Right atrium auricular region (tissue), 2 donors: ENCODE data around the gene BSN. TPM values are rescaled to one million over a fixed set of nuclear protein-coding genes. Genes with fewer than 3 reads are reported as not detected.

Experiments
- DNase-seq: peaks from one replicate; pipeline ENCODE4 v3.0.0-alpha.2; 2019; ENCODE audit warnings: low spot score
- H3K27ac ChIP-seq, 2 donors: fragments of 200-600 bp; sonication (generic); 1 replicate in 1 of 2; 2 replicates in 1 of 2; pipeline ENCODE4 v1.5.1; 2016 to 2019
- H3K27me3 ChIP-seq, 2 donors: fragments of 200-600 bp; sonication (generic); one replicate each; pipeline versions ENCODE4 v1.5.1 to v1.6.0; 2017 to 2019
- H3K36me3 ChIP-seq: fragments of 200-600 bp; sonication (generic); one replicate; pipeline ENCODE4 v1.5.1; 2016
- H3K4me1 ChIP-seq, 2 donors: fragments of 200-600 bp; sonication (generic); one replicate each; pipeline versions ENCODE4 v1.5.1 to v1.6.0; 2017 to 2019
- H3K4me3 ChIP-seq, 2 donors: fragments of 200-600 bp; sonication (generic); 1 replicate in 1 of 2; 2 replicates in 1 of 2; pipeline ENCODE4 v1.5.1; 2017 to 2019; ENCODE audit warnings: mild to moderate bottlenecking in 1 of 2, moderate library complexity in 1 of 2
- H3K9me3 ChIP-seq, 2 donors: fragments of 200-600 bp; sonication (generic); one replicate each; pipeline ENCODE4 v1.5.1; 2019
- CTCF ChIP-seq, 2 donors: fragments of 200-600 bp; sonication (generic); IDR thresholded peaks; one replicate each; pipeline ENCODE4 v1.5.1; 2019; ENCODE audit warnings: antibody characterized with exemption in 2 of 2
- total RNA-seq, 2 donors: library from RNA; depleted of rRNA; stranded (reverse); fragments of >200 nt; gene quantifications; one replicate each; pipeline ENCODE4 v1.1.0, GENCODE V29; 2016

BSN gene
- total RNA-seq, 2 donors from 2014 or later: 0.41 to 0.63 TPM

GRCh38 chr3:49667701-49668413 lies 113.6 kb downstream of the BSN start:
- no peak for TF ChIP-seq CTCF (IDR thresholded peaks at IDR 0.05)
- Histone ChIP-seq H3K36me3 (no peaks in the 10 kb centered on the region), H3K27me3 (no peaks in the 10 kb centered on the region), H3K4me3 (no peak overlapping the region), H3K9me3 (no peaks in the 10 kb centered on the region), H3K27ac (no peak overlapping the region), H3K4me1 (no peaks in the 10 kb centered on the region)
- DNase-seq: no peak

- no peak for TF ChIP-seq CTCF (IDR thresholded peaks at IDR 0.05)
- Histone ChIP-seq H3K36me3 (no peaks in the 10 kb centered on the region), H3K9me3 (no peaks in the 10 kb centered on the region), H3K27ac (no peak overlapping the region), H3K4me1 (peaks cover 0 to 4% of the 10 kb centered on the region in 2 donors), H3K4me3 (no peak overlapping the region), H3K27me3 (no peaks in the 10 kb centered on the region)
- DNase-seq: no peak
These were observed 114.1 kb downstream of the BSN start for GRCh38 chr3:49668414-49668797.

- no peak for DNase-seq
- Histone ChIP-seq H3K4me3 (no peak overlapping the region), H3K27me3 (no peaks in the 10 kb centered on the region), H3K36me3 (no peaks in the 10 kb centered on the region), H3K27ac (no peak overlapping the region), H3K9me3 (no peaks in the 10 kb centered on the region), H3K4me1 (peaks cover 0 to 6% of the 10 kb centered on the region in 2 donors)
- no peak for TF ChIP-seq CTCF (IDR thresholded peaks at IDR 0.05)
These were observed 114.6 kb downstream of the BSN start for GRCh38 chr3:49668861-49669260.

GRCh38 chr3:49669352-49669751 lies 115.1 kb downstream of the BSN start:
- TF ChIP-seq CTCF (IDR thresholded peaks at IDR 0.05): no peak
- DNase-seq: no peak
- no peaks in the 10 kb centered on the region for H3K27me3 ChIP-seq

GRCh38 chr3:49670940-49671290 lies 116.6 kb downstream of the BSN start:
- Histone ChIP-seq H3K4me1 (peaks cover 0 to 18% of the 10 kb centered on the region in 2 donors), H3K9me3 (no peaks in the 10 kb centered on the region), H3K27ac (no peak overlapping the region), H3K4me3 (no peak overlapping the region), H3K27me3 (no peaks in the 10 kb centered on the region), H3K36me3 (peaks cover 3% of the 10 kb centered on the region)
- no peak for DNase-seq
- no peak for TF ChIP-seq CTCF (IDR thresholded peaks at IDR 0.05)

More at GRCh38 chr3:49669352-49669751, 115.1 kb downstream of the BSN start:
- H3K36me3 ChIP-seq: no peaks in the 10 kb centered on the region
- H3K27ac ChIP-seq: no peak overlapping the region
- H3K4me1 ChIP-seq: peaks cover 0 to 6% of the 10 kb centered on the region in 2 donors
- no peaks in the 10 kb centered on the region for H3K9me3 ChIP-seq
- no peak overlapping the region for H3K4me3 ChIP-seq
